ENCODE measurements around the gene RAB11FIP4. TPM values are rescaled to one million over a fixed set of nuclear protein-coding genes. Genes with fewer than 3 reads are reported as not detected.

The RAB11FIP4 gene
- total and polyA plus RNA-seq, 10 of the 15 experiments (the other 5 are each of a cell fraction or from before 2014, with no cell fraction given), result 1.4 to 27.0 (median 17.6) TPM

- no peak overlapping the region for H3K4me2 ChIP-seq (ENCODE audit: control insufficient read depth, insufficient read depth)
- no peaks in the 10 kb centered on the region for H3K27me3 ChIP-seq (replicated peaks in 1 of 2; ENCODE audit: control insufficient read depth in 2 of 2, insufficient read depth in 2 of 2, low read length in 1 of 2)
- H3K9ac ChIP-seq (ENCODE audit: control insufficient read depth, insufficient read depth, low read length), result no peak overlapping the region
- TSS peak; percentile 37 for BruUV-seq (replicated peaks)
- peaks cover 23% of the 10 kb centered on the region for H3K4me1 ChIP-seq (ENCODE audit: control insufficient read depth, insufficient read depth, low read length)
- whole genome bisulfite sequencing (ENCODE audit: insufficient coverage, insufficient replicate concordance, low lambda C conversion rate, missing lambda C conversion rate), result 94% methylated on average over 10 of the region's 10 CpGs
- ChIA-PET POLR2A (no interaction called here), SMC1A (ENCODE audit: uncharacterized antibody, unreplicated experiment) (interaction anchor here (5.8 kb wide), 1 partner anchor 308 kb away, joined by 78 read pairs; no protein-coding TSS in a partner anchor), CTCF (interaction anchor here (1.3 to 4.9 kb wide), 2 partner anchors 96 to 309 kb away, joined by 3 to 85 read pairs; no protein-coding TSS in a partner anchor), RAD21 (ENCODE audit: unreplicated experiment) (interaction anchor here (0.8 kb wide), 1 partner anchor 17 kb away, joined by 4 read pairs; no protein-coding TSS in a partner anchor)
- DNase-seq (ENCODE audit: low read depth, low spot score) (no peak), FAIRE-seq (no peak), ATAC-seq (no peak)
- 0 out of 2 replicates have a peak, but pooled peaks cover 2% of the 10 kb centered on the region for H4K20me1 ChIP-seq (ENCODE audit: control insufficient read depth, insufficient read depth)
- in situ Hi-C loops (cut with MboI), result loop anchor here (10.0 kb wide), 1 partner anchor 312 kb away; no protein-coding TSS in a partner anchor
- intact Hi-C loops (cut with micrococcal nuclease; ENCODE audit: unreplicated experiment), result no loop called here
- no peak overlapping the region for H2AFZ ChIP-seq (ENCODE audit: control insufficient read depth, low read depth, low read length)
- H3K4me3 ChIP-seq, result no peak overlapping the region
- no peaks in the 10 kb centered on the region for H3K9me3 ChIP-seq (replicated peaks; ENCODE audit: control insufficient read depth, insufficient read depth, low read length)
- H3K36me3 ChIP-seq (ENCODE audit: control insufficient read depth in 2 of 2, insufficient read depth in 2 of 2, low read length in 1 of 2), result peaks cover 2 to 10% of the 10 kb centered on the region in 2 experiments; a peak in 3 of 4 replicates
- no peaks in the 10 kb centered on the region for H3K79me2 ChIP-seq (ENCODE audit: control insufficient read depth, insufficient read depth, low read length)
- TF ChIP-seq BCL11A (IDR thresholded peaks at IDR 0.05; ENCODE audit: low read depth, low read length) (no peak), TCF12 (IDR thresholded peaks at IDR 0.05; ENCODE audit: low read depth, low read length) (no peak), HSF1 (IDR thresholded peaks at IDR 0.05; ENCODE audit: low read depth, low read length) (no peak), RBBP5 (conservative IDR thresholded peaks at IDR 0.05) (no peak), ZBTB4 (CRISPR knock-in tag; IDR thresholded peaks at IDR 0.05) (no peak), GATAD2B (conservative IDR thresholded peaks at IDR 0.05; ENCODE audit: low read depth) (no peak), SUZ12 (IDR thresholded peaks at IDR 0.05; ENCODE audit: unreplicated experiment) (no peak), CHD2 (IDR thresholded peaks at IDR 0.05; ENCODE audit: borderline replicate concordance, low read depth, low read length) (no peak), MTA3 (IDR thresholded peaks at IDR 0.05; ENCODE audit: borderline replicate concordance, low read length) (no peak), SREBF2 (IDR thresholded peaks at IDR 0.05; ENCODE audit: low read length) (no peak)
- no peak overlapping the region for H3K27ac ChIP-seq (ENCODE audit: control insufficient read depth, insufficient read depth)
Observed at GRCh38 chr17:31532526-31532925, 141.1 kb downstream of the RAB11FIP4 start.
